ENCODE data around the gene STARD3. TPM values are rescaled to one million over a fixed set of nuclear protein-coding genes. Genes with fewer than 3 reads are reported as not detected.
A peak's percentile ranks its signal among the peaks of the same experiment; 100 is the strongest.

Gene STARD3
- total RNA-seq, 6 experiments from 2014 or later = 24.3 to 49.8 (median 28.0) TPM

DNA sequence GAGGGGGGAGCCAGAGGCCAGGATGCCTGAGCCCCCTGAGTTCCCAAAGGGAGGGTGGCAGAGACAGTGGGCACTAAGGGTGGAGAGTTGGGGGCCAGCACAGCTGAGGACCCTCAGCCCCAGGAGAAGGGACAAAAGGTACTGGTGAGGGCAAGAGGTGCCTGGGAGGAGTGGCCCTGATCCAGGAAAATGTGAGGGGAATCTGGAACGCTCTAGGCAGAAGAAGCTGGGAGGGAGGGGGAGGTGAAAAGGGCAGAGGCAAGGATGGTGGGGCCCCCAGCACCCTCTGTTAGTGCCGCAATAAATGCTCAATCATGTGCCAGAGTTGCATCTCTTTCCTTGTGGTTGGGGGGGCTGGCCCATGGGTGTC lies 29.3 kb downstream of the STARD3 start:
- TF ChIP-seq CTCF (IDR thresholded peaks at IDR 0.05) = no peak
- no peak for TF ChIP-seq POLR2A (IDR thresholded peaks at IDR 0.05)
- no peaks in the 10 kb centered on the region for H3K36me3 ChIP-seq
- H3K27me3 ChIP-seq = peaks cover 0 to 4% of the 10 kb centered on the region in 2 donors
- no peak for DNase-seq
- no peak overlapping the region for H3K27ac ChIP-seq
- H3K4me3 ChIP-seq = no peak overlapping the region
- intact Hi-C loops (cut with DNase I) = no loop called here
- H3K4me1 ChIP-seq = peaks cover 0 to 45% (median 22%) of the 10 kb centered on the region in 4 donors
- H3K9me3 ChIP-seq = no peaks in the 10 kb centered on the region
- no peak for ATAC-seq
- WGBS (ENCODE audit: insufficient coverage, low coverage, low lambda C conversion rate, missing lambda C conversion rate) = 0% methylated on average over 1 of the region's 2 CpGs

GRCh38 chr17:39666601-39667261 lies 29.8 kb downstream of the STARD3 start:
- TF ChIP-seq CTCF (IDR thresholded peaks at IDR 0.05) (no peak), POLR2A (IDR thresholded peaks at IDR 0.05) (no peak)
- Histone ChIP-seq H3K27me3 (peaks cover 0 to 4% of the 10 kb centered on the region in 2 donors), H3K4me1 (peaks cover 0 to 45% (median 22%) of the 10 kb centered on the region in 4 donors), H3K27ac (no peak overlapping the region), H3K9me3 (no peaks in the 10 kb centered on the region), H3K36me3 (no peaks in the 10 kb centered on the region), H3K4me3 (no peak overlapping the region)
- ATAC-seq (peak; percentile 61 to 84 (median 74)), DNase-seq (peak; percentile 72 to 95 (median 93))
- intact Hi-C loops (cut with DNase I) = no loop called here
- 10% methylated on average over 6 of the region's 11 CpGs for WGBS (ENCODE audit: insufficient coverage, low coverage, low lambda C conversion rate, missing lambda C conversion rate)

DNA sequence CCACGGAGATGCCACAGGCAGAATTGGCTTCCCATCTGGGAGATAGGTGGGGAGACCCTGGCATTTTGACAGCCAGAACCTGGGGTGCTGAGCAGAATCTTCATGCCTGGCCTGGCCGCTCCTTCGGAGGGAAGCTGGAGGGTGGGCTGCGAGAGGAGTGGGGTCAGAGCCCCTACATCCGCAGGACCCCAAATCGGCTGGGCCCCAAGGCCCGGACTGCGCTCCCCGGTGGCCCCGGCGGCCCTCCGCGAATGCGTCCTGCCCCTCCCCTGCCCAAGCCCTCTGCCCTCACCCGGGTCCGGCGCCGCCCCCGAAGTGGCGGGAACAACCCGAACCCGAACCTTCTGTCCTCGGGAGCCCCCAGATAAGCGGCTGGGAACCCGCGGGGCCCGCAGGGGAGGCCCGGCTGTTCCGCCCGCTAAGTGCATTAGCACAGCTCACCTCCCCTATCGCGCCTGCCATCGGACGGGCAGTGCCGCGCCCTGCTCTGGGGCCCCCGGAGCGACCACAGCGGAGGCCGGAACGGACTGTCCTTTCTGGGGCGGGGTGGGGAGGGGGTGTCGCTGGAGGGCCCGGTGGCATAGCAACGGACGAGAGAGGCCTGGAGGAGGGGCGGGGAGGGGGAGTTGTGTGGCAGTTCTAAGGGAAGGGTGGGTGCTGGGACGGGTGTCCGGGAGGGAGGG lies 30.5 kb downstream of the STARD3 start:
- Histone ChIP-seq H3K36me3 (no peaks in the 10 kb centered on the region), H3K27me3 (peaks cover 0 to 4% of the 10 kb centered on the region in 2 donors), H3K27ac (no peak overlapping the region), H3K4me3 (no peak overlapping the region), H3K4me1 (peaks cover 0 to 45% (median 22%) of the 10 kb centered on the region in 4 donors), H3K9me3 (no peaks in the 10 kb centered on the region)
- intact Hi-C loops (cut with DNase I) = no loop called here
- peak in 2 of 4 donors; percentile 1 to 9 for ATAC-seq
- WGBS (ENCODE audit: insufficient coverage, low coverage, low lambda C conversion rate, missing lambda C conversion rate) = 0% methylated on average over 6 of the region's 49 CpGs
- peak in 2 of 3 donors; percentile 56 to 60 for DNase-seq
- no peak for TF ChIP-seq POLR2A (IDR thresholded peaks at IDR 0.05)
- no peak for TF ChIP-seq CTCF (IDR thresholded peaks at IDR 0.05)

DNA sequence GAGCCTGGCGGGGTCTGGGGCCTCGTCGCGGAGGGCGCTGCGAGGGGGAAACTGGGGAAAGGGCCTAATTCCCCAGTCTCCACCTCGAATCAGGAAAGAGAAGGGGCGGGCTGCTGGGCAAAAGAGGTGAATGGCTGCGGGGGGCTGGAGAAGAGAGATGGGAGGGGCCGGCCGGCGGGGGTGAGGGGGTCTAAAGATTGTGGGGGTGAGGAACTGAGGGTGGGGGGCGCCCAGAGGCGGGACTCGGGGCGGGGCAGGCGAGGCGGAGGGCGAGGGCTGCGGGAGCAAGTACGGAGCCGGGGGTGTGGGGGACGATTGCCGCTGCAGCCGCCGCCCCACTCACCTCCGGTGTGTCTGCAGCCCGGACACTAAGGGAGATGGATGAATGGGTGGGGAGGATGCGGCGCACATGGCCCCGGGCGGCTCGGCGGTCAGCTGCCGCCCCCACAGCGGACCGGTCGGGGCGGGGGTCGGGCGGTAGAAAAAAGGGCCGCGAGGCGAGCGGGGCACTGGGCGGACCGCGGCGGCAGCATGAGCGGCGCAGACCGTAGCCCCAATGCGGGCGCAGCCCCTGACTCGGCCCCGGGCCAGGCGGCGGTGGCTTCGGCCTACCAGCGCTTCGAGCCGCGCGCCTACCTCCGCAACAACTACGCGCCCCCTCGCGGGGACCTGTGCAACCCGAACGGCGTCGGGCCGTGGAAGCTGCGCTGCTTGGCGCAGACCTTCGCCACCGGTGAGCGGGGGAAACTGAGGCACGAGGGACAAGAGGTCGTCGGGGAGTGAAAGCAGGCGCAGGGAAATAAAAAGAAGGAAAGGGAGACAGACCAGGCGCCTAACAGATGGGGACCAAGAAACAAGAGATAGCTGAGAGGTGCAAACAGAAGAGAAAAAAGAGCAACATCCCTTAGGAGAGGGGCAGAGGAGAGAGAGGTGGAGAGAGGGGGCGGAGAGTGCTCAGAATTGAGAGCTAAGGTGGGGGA lies 31.3 kb downstream of the STARD3 start, which contains the start of gene PNMT:
Gene PNMT, plus strand, starts transcription at position 509 of the 980 bp plus-strand sequence. Its CDS starts 23 bp downstream, at position 532.
- ATAC-seq = peak; percentile 27 to 41 (median 33)
- WGBS (ENCODE audit: insufficient coverage, low coverage, low lambda C conversion rate, missing lambda C conversion rate) = 4% methylated on average over 46 of the region's 85 CpGs
- peaks cover 0 to 4% of the 10 kb centered on the region in 2 donors for H3K27me3 ChIP-seq
- peak within 1 kb of the TSS; percentile 19 to 36 (median 21) for H3K4me3 ChIP-seq
- intact Hi-C loops (cut with DNase I) = no loop called here
- TF ChIP-seq CTCF (IDR thresholded peaks at IDR 0.05) (peak; percentile 54 to 69 (median 57)), POLR2A (IDR thresholded peaks at IDR 0.05) (no peak)
- H3K36me3 ChIP-seq = no peaks in the 10 kb centered on the region
- peaks cover 0 to 39% (median 19%) of the 10 kb centered on the region in 4 donors for H3K4me1 ChIP-seq
- no peaks in the 10 kb centered on the region for H3K9me3 ChIP-seq
- H3K27ac ChIP-seq = no peak within 1 kb of the TSS
- DNase-seq = peak; percentile 74 to 82 (median 78)

All from right lobe of liver (tissue), 6 donors.